CD14-positive monocyte (primary cell): ENCODE data around the gene LANCL1. TPM values are rescaled to one million over a fixed set of nuclear protein-coding genes. Genes with fewer than 3 reads are reported as not detected.

Source experiments
- DNase-seq, 3 donors: peaks; one replicate each; pipeline ENCODE4 v3.0.0-alpha.2; 2011 to 2022
- H2AFZ ChIP-seq: 2 replicates; pipeline ENCODE4 v1.6.0; 2012; ENCODE audit warnings: mild to moderate bottlenecking, low read depth, low read length, inconsistent platforms; ENCODE audit not compliant: insufficient read depth, poor library complexity, severe bottlenecking
- H3K27ac ChIP-seq, 2 donors: 1 replicate in 1 of 2; 2 replicates in 1 of 2; pipeline ENCODE4 v1.5.1; 2012 to 2013; ENCODE audit warnings: low read length in 2 of 2, control low read depth in 1 of 2, inconsistent platforms in 1 of 2, low read depth in 1 of 2, mild to moderate bottlenecking in 1 of 2
- H3K27me3 ChIP-seq, 2 donors: one replicate each; pipeline versions ENCODE4 v1.6.0 to v1.6.1; 2011 to 2013; ENCODE audit warnings: low read length in 2 of 2; ENCODE audit not compliant: control insufficient read depth in 2 of 2, insufficient read depth in 2 of 2
- H3K36me3 ChIP-seq, 2 donors: replicated peaks in 1 of 2; 1 replicate in 1 of 2; 2 replicates in 1 of 2; pipeline versions ENCODE4 v1.5.1 to v1.6.1; 2012 to 2013; ENCODE audit warnings: low read length in 2 of 2, control low read depth in 1 of 2, inconsistent platforms in 1 of 2, mild to moderate bottlenecking in 1 of 2; ENCODE audit not compliant: insufficient read depth in 2 of 2, control insufficient read depth in 1 of 2
- H3K4me1 ChIP-seq, 2 donors: 1 replicate in 1 of 2; 2 replicates in 1 of 2; pipeline versions ENCODE4 v1.5.1 to v1.6.1; 2012 to 2013; ENCODE audit warnings: low read length in 2 of 2, control low read depth in 1 of 2, inconsistent platforms in 1 of 2, mild to moderate bottlenecking in 1 of 2, moderate library complexity in 1 of 2; ENCODE audit not compliant: insufficient read depth in 2 of 2, control insufficient read depth in 1 of 2
- H3K4me2 ChIP-seq: replicated peaks from 2 replicates; pipeline ENCODE3; 2012; ENCODE audit warnings: low read length, moderate library complexity, mild to moderate bottlenecking; ENCODE audit not compliant: poor library complexity, severe bottlenecking; ENCODE audit errors: extremely low read depth
- H3K4me3 ChIP-seq, 3 experiments: fragments of 200-600 bp in 1 of 3; sonication (generic) in 1 of 3; replicated peaks in 1 of 3; 1 replicate in 2 of 3; 2 replicates in 1 of 3; pipeline ENCODE4 v1.5.1; 2011 to 2013; ENCODE audit warnings: low read length in 3 of 3, mild to moderate bottlenecking in 3 of 3, control low read depth in 2 of 3, low read depth in 2 of 3, inconsistent platforms in 1 of 3, moderate library complexity in 1 of 3
- H3K79me2 ChIP-seq: 2 replicates; pipeline ENCODE4 v1.6.0; 2012; ENCODE audit warnings: mild to moderate bottlenecking, control low read depth, inconsistent platforms, low read length, moderate library complexity; ENCODE audit not compliant: insufficient read depth
- H3K9ac ChIP-seq: 2 replicates; pipeline ENCODE4 v1.6.0; 2017; ENCODE audit warnings: low read length, mild to moderate bottlenecking; ENCODE audit not compliant: insufficient read depth, poor library complexity, severe bottlenecking
- H3K9me3 ChIP-seq, 2 donors: replicated peaks in 1 of 2; 1 replicate in 1 of 2; 2 replicates in 1 of 2; pipeline versions ENCODE4 v1.5.1 to v1.6.1; 2012 to 2013; ENCODE audit warnings: low read length in 2 of 2, control low read depth in 1 of 2; ENCODE audit not compliant: control insufficient read depth in 1 of 2, insufficient read depth in 1 of 2
- H4K20me1 ChIP-seq: 2 replicates; pipeline ENCODE4 v1.6.0; 2012; ENCODE audit warnings: mild to moderate bottlenecking, low read length, control low read depth, moderate library complexity; ENCODE audit not compliant: insufficient read depth
- H3K27ac Mint-ChIP-seq, 7 donors: one replicate each; pipeline ENCODE4 v1.8.0; 2020; ENCODE audit warnings: mild to moderate bottlenecking in 7 of 7, mixed read lengths in 7 of 7, moderate library complexity in 6 of 7, inconsistent platforms in 2 of 7
- H3K27me3 Mint-ChIP-seq, 3 donors: one replicate each; pipeline ENCODE4 v1.8.0; 2021 to 2022; ENCODE audit warnings: low read depth in 3 of 3, mild to moderate bottlenecking in 3 of 3, mixed read lengths in 3 of 3, moderate library complexity in 3 of 3, inconsistent platforms in 1 of 3
- H3K36me3 Mint-ChIP-seq, 2 donors: one replicate each; pipeline ENCODE4 v1.8.0; 2020; ENCODE audit warnings: mixed read lengths in 2 of 2, inconsistent platforms in 1 of 2, mild to moderate bottlenecking in 1 of 2
- H3K4me1 Mint-ChIP-seq: one replicate; pipeline ENCODE4 v1.8.0; 2020; ENCODE audit warnings: mild to moderate bottlenecking, mixed read lengths
- H3K4me3 Mint-ChIP-seq, 2 donors: one replicate each; pipeline ENCODE4 v1.8.0; 2020; ENCODE audit warnings: mild to moderate bottlenecking in 2 of 2, mixed read lengths in 2 of 2, moderate library complexity in 1 of 2
- H3K9me3 Mint-ChIP-seq, 7 donors: one replicate each; pipeline ENCODE4 v1.8.0; 2020 to 2022; ENCODE audit warnings: mixed read lengths in 7 of 7, mild to moderate bottlenecking in 6 of 7, moderate library complexity in 6 of 7, inconsistent platforms in 2 of 7
- CTCF ChIP-seq: fragments of 200-600 bp; IDR thresholded peaks from one replicate; pipeline ENCODE4 v1.8.0; 2022; ENCODE audit warnings: antibody characterized with exemption, mild to moderate bottlenecking
- WGBS: methylation state at CpG from one replicate; pipeline ENCODE4 v1.1.5; 2013; ENCODE audit warnings: missing lambda C conversion rate; ENCODE audit not compliant: insufficient coverage; 5-methylcytosine and 5-hydroxymethylcytosine counted together
- intact Hi-C, 2 donors: fragments of 100-400 bp; cut with micrococcal nuclease; formaldehyde crosslinking; loops; one replicate each; pipeline versions ENCODE4 v1.15.0 to v1.15.1; 2023
- polyA plus RNA-seq, 3 donors: library from polyadenylated mRNA; depleted of rRNA in 1 of 3; unstranded in 2 of 3; stranded (reverse) in 1 of 3; fragments of 300-500 nt in 2 of 3; fragments of >200 nt in 1 of 3; fragmentation: Illumina TruSeq in 2 of 3; gene quantifications; 1 replicate in 2 of 3; 2 replicates in 1 of 3; pipeline ENCODE4 v1.2.3, GENCODE V29; 2012 to 2021

LANCL1 gene
- polyA plus RNA-seq, 3 donors: 4.8 to 11.1 (median 6.1) TPM

GRCh38 chr2:210475706-210476105 lies 853 bp downstream of the LANCL1 start:
- Histone ChIP-seq H3K27me3 (no peaks in the 10 kb centered on the region), H2AFZ (peak overlapping the region; percentile 97), H3K4me3 (peak overlapping the region; percentile 83 to 89 (median 88)), H3K9ac (no peak overlapping the region), H3K4me2 (peak overlapping the region; percentile 93), H3K79me2 (no peaks in the 10 kb centered on the region), H3K9me3 (no peaks in the 10 kb centered on the region), H3K27ac (no peak overlapping the region), H3K4me1 (peaks cover 6 to 16% of the 10 kb centered on the region in 2 donors), H4K20me1 (no peaks in the 10 kb centered on the region), H3K36me3 (peaks cover 6 to 12% of the 10 kb centered on the region in 2 donors)
- H3K4me1 Mint-ChIP-seq: peaks cover 27% of the 10 kb centered on the region
- H3K27me3 Mint-ChIP-seq: peaks cover 0 to 2% (median 0%) of the 10 kb centered on the region in 3 donors
- DNase-seq: no peak
- 0% methylated on average over 1 of the region's 6 CpGs for WGBS
- intact Hi-C loops: no loop called here
- H3K27ac Mint-ChIP-seq: peak overlapping the region in 1 of 7 donors; percentile 69
- H3K9me3 Mint-ChIP-seq: no peaks in the 10 kb centered on the region
- H3K36me3 Mint-ChIP-seq: peaks cover 13 to 16% of the 10 kb centered on the region in 2 donors
- no peak for TF ChIP-seq CTCF
- peak overlapping the region in 1 of 2 donors; percentile 43 for H3K4me3 Mint-ChIP-seq

- Mint-ChIP-seq H3K27ac (peak overlapping the region in 1 of 7 donors; percentile 19), H3K27me3 (peaks cover 0 to 2% (median 0%) of the 10 kb centered on the region in 3 donors), H3K36me3 (peaks cover 18 to 22% of the 10 kb centered on the region in 2 donors), H3K4me1 (peaks cover 22% of the 10 kb centered on the region), H3K9me3 (no peaks in the 10 kb centered on the region), H3K4me3 (no peak overlapping the region)
- peaks cover 9 to 12% of the 10 kb centered on the region in 2 donors for H3K36me3 ChIP-seq
- H3K9ac ChIP-seq: no peak overlapping the region
- H3K9me3 ChIP-seq: no peaks in the 10 kb centered on the region
- intact Hi-C loops: no loop called here
- no peak overlapping the region for H3K4me3 ChIP-seq
- no peak overlapping the region for H3K4me2 ChIP-seq
- H3K4me1 ChIP-seq: peaks cover 6 to 16% of the 10 kb centered on the region in 2 donors
- no peak overlapping the region for H2AFZ ChIP-seq
- WGBS: no CpG with 5 or more reads among the region's 1 CpG
- TF ChIP-seq CTCF: no peak
- no peaks in the 10 kb centered on the region for H3K79me2 ChIP-seq
- no peaks in the 10 kb centered on the region for H3K27me3 ChIP-seq
- no peak overlapping the region for H3K27ac ChIP-seq
- no peaks in the 10 kb centered on the region for H4K20me1 ChIP-seq
- DNase-seq: no peak
These were observed 1.8 kb downstream of the LANCL1 start for GRCh38 chr2:210474776-210475175.
